Measurements from ENCODE around the gene MCF2L. TPM values are rescaled to one million over a fixed set of nuclear protein-coding genes. Genes with fewer than 3 reads are reported as not detected.

MCF2L gene
- total RNA-seq, 1 donor from 2014 or later = 41.2 TPM

DNA sequence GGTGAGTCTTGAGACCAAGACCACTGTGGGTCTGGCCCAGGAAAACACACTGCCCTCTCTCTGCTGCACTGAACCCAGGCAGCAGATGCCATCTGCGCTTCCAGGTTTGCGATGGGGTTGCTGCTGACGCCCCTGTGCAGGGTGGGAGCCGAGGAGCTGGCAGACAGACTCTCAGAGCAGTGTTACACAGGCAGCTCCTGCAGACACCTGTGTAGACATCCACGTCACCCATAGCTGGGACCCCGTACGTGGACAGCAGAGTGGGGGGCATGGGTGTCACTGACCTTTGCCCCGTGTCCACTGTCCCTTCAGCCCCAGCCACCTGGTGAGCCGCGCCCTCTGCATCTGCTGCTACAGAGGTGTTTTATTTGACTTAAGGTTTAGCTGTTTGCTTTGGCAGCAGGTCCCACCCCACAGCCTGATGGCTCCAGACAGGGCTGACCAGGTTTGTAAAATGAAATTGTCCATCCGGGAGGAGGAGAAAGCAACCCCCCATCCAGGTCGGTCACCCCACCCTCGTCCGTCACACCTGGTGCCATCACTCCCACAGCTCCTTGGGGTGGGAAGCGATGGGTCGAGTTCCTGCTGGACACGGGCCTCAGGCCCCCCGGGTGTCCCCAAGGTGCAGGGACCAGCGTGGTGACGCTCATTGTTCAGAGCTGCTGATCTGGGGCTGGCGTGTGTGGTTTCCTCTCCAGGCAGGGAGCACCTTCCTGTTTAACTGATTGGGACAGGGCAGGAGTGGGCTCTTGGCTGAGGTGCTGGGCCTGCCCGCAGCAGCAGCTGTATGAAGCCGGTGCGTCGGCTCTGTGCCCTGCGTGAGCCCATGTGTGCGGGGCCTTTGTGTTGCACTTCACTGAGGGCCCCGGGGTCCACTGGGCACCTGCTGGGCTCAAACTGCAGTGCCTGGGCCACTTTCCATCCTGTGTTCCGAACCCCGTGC is 28.4 kb downstream of the MCF2L start:
- peak overlapping the region; percentile 40 for H3K27ac ChIP-seq (replicated peaks)
- peaks cover 95% of the 10 kb centered on the region for H3K4me1 ChIP-seq
- intact Hi-C loops (cut with micrococcal nuclease) = no loop called here

GRCh38 chr13:112998521-112999280 is 29.7 kb downstream of the MCF2L start:
- peaks cover 11% of the 10 kb centered on the region for H3K27me3 ChIP-seq (ENCODE audit: low read depth)
- no peak for TF ChIP-seq CTCF (IDR thresholded peaks at IDR 0.05; ENCODE audit: borderline replicate concordance)
- H3K9me3 ChIP-seq (replicated peaks) = no peaks in the 10 kb centered on the region
- no peak for DNase-seq
- H3K36me3 ChIP-seq = no peaks in the 10 kb centered on the region
- intact Hi-C loops (cut with micrococcal nuclease) = no loop called here
- H3K27ac ChIP-seq (replicated peaks) = peak overlapping the region; percentile 40
- H3K4me3 ChIP-seq = no peak overlapping the region
- H3K4me1 ChIP-seq = peaks cover 97% of the 10 kb centered on the region

More for the DNA sequence above, 28.4 kb downstream of the MCF2L start:
- no peaks in the 10 kb centered on the region for H3K36me3 ChIP-seq
- H3K4me3 ChIP-seq = no peak overlapping the region
- DNase-seq = no peak
- TF ChIP-seq CTCF (IDR thresholded peaks at IDR 0.05; ENCODE audit: borderline replicate concordance) = no peak
- H3K27me3 ChIP-seq (ENCODE audit: low read depth) = peaks cover 10% of the 10 kb centered on the region
- no peaks in the 10 kb centered on the region for H3K9me3 ChIP-seq (replicated peaks)

- intact Hi-C loops (cut with micrococcal nuclease) = no loop called here
- no peak overlapping the region for H3K4me3 ChIP-seq
- peaks cover 5% of the 10 kb centered on the region for H3K36me3 ChIP-seq
- H3K4me1 ChIP-seq = peaks cover 88% of the 10 kb centered on the region
- peaks cover 11% of the 10 kb centered on the region for H3K27me3 ChIP-seq (ENCODE audit: low read depth)
- no peak for TF ChIP-seq CTCF (IDR thresholded peaks at IDR 0.05; ENCODE audit: borderline replicate concordance)
- DNase-seq = no peak
- no peak overlapping the region for H3K27ac ChIP-seq (replicated peaks)
- H3K9me3 ChIP-seq (replicated peaks) = no peaks in the 10 kb centered on the region
Observed at GRCh38 chr13:112999414-113000177, 30.6 kb downstream of the MCF2L start.

DNA sequence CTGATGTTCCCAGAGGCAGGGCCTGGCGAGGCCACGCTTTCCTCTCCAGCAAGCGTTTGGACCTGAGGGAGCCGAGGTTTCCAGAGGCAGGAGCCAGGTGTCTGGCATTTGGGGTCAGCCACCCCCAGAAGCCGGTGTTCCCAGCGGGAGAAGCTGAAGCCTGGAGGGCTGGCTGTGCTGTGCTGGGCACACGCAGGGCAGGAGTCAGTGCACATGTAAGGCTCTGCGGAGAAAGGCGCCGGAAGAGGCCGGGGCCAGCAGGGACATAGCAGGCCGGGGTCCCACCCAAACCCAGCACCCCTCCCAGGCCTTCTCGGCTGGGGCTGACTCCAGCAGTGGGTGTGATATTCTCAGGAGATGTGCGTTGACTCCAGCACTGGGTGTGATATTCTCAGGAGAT is 31.6 kb downstream of the MCF2L start:
- no peaks in the 10 kb centered on the region for H3K9me3 ChIP-seq (replicated peaks)
- no peak for TF ChIP-seq CTCF (IDR thresholded peaks at IDR 0.05; ENCODE audit: borderline replicate concordance)
- peaks cover 11% of the 10 kb centered on the region for H3K27me3 ChIP-seq (ENCODE audit: low read depth)
- no peak for DNase-seq
- H3K4me3 ChIP-seq = peak overlapping the region; percentile 60
- intact Hi-C loops (cut with micrococcal nuclease) = no loop called here
- peak overlapping the region; percentile 50 for H3K27ac ChIP-seq (replicated peaks)
- H3K36me3 ChIP-seq = peaks cover 6% of the 10 kb centered on the region
- H3K4me1 ChIP-seq = peaks cover 79% of the 10 kb centered on the region
